ENCODE results near the gene UCP2.

Gene UCP2

DNA sequence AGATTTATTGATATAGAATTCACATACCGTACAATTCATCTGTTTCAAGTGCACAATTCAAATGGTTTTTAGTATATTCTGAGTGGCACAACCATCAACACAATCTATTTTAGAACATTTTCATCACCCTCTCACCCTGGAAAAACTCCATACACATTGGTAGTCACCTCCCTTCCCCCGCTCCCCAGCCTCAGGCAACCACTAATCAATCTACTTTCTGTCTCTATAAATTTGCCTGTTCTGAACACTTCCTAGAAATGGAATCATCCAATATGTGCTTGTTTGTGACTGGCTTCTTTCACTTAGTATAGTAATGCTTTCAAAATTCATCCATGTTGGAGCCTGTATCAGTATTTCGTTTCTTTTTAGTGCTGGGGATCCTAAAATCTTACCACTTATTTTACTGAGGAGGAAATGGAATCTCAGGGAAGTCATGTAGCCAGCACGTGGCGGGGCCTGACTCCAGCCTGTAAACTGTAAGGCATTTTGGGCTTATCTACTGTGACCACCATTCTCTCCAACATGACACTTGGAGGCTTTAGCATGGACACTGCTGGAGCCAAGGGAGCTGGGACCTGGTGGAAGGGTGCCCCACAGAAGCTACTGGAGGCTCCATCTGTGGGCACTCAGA is 27.1 kb upstream of the UCP2 start:
- DNase-seq, result no peak

GRCh38 chr11:74009230-74009547 is 26.5 kb upstream of the UCP2 start:
- no peak for DNase-seq

DNA sequence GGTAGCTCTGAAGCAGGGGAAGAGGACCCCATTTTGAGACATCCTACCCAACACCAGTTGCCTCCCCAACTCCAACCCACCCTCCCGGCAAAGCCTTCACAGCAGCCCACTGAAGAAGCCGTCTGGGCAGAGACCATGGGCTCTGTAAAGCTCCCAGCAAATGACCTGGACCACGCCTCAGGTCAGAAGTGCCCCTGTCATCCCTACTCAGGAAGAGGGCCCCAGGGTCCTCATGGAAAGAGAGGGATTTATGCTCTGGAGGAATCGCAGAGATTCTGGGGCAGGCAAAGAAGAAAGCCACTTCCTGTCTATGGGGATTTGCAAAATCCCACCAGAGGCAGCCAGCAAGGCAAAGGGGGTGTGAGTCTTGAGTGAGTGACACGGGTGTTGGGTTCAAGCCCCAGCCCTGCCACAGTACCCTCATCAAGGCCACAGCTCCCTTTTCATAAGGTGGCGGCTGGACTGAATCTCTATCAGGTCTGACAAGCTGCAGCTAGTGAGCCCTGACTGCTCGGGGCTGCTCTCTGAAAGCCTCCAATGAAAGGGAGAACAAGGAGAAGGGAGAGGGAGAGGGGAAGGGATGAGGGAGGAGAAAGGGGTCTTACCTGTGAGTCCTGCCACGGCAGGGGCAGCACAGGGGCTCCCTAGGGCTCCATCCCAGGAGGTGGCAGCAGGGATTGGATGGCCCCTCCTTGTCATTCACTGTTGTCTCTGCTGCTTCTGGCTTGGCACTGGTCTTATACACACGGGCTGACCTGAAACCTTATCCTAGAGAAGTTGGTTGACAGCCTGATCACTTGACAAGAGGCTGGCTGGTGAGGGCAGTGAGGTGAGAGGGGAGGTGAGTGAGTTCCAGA is 26.0 kb upstream of the UCP2 start, which contains the start of gene UCP3:
TSS of gene UCP3 (minus strand) at position 713 of the 857 bp plus-strand sequence. CDS start 2,043 bp downstream, outside the sequence.
- DNase-seq, result no peak

- DNase-seq, result no peak
These were observed 25.2 kb upstream of the UCP2 start for GRCh38 chr11:74007691-74008372.

DNA sequence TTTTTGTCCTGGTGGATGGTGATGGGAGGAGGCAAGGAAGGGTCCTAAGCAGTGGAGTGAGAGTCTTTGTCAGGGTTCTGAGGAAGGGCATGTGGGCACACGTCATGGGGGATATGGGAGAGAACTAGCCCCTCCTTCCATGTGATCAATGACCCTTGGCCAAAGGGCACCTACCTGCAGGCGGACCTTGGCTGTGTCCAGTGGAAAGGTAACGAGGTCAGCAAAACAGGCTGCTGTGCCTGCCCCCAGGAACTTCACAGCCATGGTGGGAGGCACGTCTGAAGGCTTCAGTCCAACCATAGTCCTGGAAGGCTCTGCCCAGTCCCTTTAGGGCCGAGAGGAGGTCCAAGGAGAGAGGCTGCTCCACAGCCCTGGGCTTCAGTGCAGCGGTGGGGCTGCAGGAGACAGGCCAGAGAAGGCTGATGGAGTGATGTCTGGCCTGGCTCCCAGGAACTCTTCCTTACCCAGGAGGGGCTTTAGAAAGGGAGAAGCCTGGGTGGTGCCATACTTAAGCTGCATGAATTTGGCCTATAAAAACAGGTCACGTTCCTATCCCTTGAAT is 24.2 kb upstream of the UCP2 start:
- DNase-seq, result no peak

GRCh38 chr11:74005721-74006517 is 23.3 kb upstream of the UCP2 start:
- no peak for DNase-seq

DNA sequence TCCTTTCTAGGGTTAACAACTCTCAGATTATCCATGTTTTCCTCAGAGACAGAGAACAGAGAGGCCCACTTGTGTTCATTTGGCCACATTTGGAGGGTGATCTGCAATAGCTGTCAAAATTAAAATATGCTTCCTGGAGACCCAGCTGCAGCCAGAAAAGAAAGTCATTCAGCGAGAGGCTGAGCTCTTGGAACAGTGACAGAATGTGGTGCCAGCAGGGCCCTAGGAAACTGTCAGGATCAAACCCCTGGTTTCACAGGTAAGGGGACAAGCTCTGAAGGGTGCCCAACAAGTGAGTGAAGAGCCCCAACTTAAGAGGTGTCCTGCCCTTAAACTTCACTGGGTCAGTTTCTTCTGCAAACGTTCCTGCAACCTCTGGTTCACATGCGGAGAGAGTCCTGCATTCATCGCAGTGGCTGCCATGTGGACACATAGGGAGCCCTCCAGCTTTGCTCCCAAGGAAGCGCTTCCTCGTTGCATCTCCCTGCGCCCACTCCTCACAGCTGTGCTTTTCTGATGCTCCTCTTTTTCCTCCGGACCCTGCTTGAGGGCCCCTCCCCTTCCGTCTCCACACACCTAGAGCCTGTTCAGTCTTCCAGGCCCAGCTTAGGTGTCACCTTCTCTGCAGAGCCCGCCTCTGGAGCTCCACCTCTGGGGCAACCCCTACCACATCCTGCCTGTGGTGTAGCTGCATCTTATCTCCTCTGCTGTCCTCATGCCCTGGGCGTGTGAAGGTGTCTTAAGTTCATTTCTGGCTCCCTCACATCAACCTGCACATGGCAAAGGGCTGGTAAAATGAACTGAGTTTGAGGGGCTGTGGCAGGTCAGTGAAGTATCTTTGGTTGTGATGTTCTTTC is 22.3 kb upstream of the UCP2 start:
- DNase-seq, result peak; percentile 21 to 74 (median 50)

- no peak for DNase-seq
These were observed 21.5 kb upstream of the UCP2 start for GRCh38 chr11:74004046-74004695.

GRCh38 chr11:74002832-74003231 is 20.2 kb upstream of the UCP2 start:
- no peak for DNase-seq

DNA sequence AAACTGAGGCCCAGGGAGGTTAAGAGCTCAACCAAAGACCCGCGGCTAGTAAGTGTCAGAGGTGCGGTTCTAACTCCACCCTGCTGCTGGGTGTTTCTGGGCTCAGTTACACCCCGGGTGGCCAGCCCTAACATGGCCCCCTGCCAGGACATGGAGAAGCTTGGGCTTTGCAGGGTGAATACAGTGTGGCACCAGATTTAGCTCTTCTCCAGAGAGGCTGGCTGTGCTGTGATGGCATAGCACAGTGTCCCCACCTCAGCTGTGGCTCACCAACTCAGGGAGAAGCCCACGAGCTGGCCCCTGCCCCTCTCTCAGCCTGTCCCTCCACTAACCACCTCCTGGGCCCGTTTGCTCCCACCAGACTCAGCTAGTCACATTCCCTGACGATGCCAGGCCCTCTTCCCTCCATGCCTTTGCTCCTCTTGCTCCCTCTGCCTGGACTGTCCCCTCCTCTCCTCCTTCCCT is 19.2 kb upstream of the UCP2 start:
- no peak for DNase-seq

DNA sequence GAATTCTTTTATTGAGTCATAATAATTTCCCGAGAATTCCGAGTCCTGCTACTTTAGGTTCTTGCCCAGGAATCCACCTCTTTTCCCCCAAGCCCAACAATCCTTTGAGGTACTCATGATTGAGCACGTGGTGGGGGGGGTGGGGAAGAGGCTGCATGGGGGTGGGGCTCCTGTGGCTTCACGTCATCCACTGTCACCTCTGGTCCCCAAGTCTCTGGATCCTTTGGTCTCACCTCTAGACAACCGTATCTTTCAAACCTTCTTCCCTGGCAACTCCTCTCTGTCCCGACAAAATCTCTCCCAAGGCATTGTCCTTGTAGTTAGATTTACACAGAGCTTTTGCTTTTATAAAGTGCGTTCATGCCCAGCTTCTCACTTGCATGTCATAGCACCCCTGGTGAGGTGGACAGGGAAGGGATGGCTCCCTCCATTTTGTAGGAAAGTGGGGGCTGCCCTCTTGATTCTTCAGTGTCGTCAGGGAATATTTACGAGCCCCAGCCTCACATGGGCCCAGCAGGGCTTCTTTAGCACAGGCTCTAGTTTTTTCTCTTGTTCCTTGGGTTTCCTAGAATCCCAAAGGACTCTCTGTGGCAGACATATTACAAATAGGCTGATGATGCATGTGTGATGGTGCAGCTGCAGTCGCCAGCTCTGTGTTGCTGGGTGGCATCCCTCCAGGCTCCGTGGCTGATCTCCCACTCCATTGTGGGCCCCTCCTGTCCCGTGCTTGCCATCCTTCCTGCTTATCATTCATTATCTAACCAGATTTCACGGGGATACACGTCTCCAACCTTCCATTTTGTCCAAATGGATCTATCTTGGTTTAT is 17.9 kb upstream of the UCP2 start:
- no peak for DNase-seq

GRCh38 chr11:73999581-74000306 is 17.1 kb upstream of the UCP2 start:
- DNase-seq, result no peak

GRCh38 chr11:73998846-73999575 is 16.4 kb upstream of the UCP2 start:
- no peak for DNase-seq

DNA sequence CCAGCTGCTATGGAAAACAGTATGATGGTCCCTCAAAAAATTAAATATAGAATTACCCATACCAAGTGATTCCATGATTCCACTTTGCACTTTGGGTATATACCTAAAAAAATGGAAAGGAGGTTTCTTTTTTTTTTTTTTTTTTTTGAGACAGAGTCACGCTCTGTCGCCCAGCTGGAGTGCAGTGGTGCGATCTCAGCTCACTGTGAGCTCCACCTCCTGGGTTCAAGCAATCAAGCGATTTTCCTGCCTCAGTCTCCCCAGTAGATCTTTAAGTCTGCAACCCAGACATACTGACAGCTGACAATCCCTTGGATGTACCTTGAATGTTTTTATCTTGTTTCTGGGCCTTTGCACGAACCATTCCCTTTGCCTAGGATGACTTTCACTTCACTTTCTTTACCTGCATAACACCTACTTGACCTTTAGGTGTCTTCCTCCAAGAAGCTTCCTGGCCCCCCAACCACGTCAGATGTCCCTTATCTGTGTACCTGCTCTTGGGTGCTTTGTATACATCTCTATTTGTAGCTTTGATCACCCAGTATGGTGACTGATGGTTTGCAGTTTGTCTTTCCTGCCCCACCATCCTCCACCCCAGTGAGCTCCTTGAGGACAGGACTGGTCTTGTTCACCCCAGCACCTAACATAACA is 14.6 kb upstream of the UCP2 start:
- no peak for DNase-seq

- DNase-seq, result no peak
These were observed 13.6 kb upstream of the UCP2 start for GRCh38 chr11:73996161-73996747.

DNA sequence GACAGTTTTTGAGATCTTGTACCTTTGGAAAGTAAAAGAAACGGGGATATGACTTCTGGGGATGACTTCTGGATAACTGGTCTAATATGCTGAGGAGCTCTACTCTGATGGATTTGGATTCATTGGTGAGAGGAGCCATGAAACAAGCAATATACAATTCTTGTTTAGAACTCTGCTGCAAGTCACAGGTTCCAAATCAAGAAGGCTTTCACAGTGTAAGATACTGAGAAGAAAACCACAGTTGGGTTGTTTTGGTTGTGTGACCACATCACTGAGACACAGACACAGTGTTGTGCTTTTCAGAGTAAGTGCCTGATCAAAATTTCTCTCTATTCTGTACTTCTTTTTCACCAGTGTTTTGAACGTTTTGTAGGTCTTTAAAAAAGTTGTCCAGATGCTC is 13.1 kb upstream of the UCP2 start:
- no peak for DNase-seq

DNA sequence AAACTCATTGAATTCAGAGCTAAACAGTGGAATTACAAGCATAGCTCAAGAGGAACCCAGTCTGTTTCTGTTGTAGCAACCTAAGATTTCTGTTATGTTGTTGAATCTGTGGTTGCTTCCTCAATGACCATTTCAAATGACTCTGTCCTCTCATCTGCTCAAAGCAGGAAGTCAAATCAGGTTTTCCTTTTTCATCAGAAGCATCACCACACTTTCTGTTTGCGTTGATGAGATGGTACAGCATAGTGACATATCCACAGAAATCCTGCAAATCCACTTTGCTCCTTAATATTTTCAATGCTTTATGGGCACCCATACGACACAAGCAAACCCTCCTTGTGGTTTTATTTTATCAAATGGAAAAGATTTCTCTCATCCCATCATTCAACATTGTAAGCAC is 12.6 kb upstream of the UCP2 start:
- DNase-seq, result no peak
